Bronchial epithelial cell (primary cell): Measurements from ENCODE around the gene GFRA1. TPM values are rescaled to one million over a fixed set of nuclear protein-coding genes. Genes with fewer than 3 reads are reported as not detected.

Source experiments
- DNase-seq: peaks from one replicate; pipeline ENCODE4 v3.0.0-alpha.2; 2010; ENCODE audit warnings: low read depth
- FAIRE-seq: peaks from 2 replicates; lab custom pipeline; 2011; peaks lifted over from hg19 to GRCh38; lab: Jason Lieb, UNC
- H3K27me3 ChIP-seq: 2 replicates; pipeline ENCODE4 v1.5.1; 2011; ENCODE audit warnings: low read length; ENCODE audit not compliant: control insufficient read depth, insufficient read depth
- H3K36me3 ChIP-seq: 2 replicates; pipeline ENCODE4 v1.5.1; 2011; ENCODE audit warnings: low read length; ENCODE audit not compliant: control insufficient read depth, insufficient read depth
- H3K4me3 ChIP-seq: 2 replicates; pipeline ENCODE4 v1.5.1; 2011; ENCODE audit warnings: mild to moderate bottlenecking, low read depth, low read length, control low read depth
- CTCF ChIP-seq: IDR thresholded peaks from 2 replicates; pipeline ENCODE4 v1.5.1; 2011; ENCODE audit warnings: mild to moderate bottlenecking, moderate library complexity, low read length, control low read depth, inconsistent platforms; ENCODE audit not compliant: insufficient read depth, severe bottlenecking
- total RNA-seq: library from RNA; depleted of rRNA; stranded (reverse); fragments of >200 nt; gene quantifications from 2 replicates; pipeline ENCODE4 v1.2.1, GENCODE V29; 2014

The GFRA1 gene
- total RNA-seq, 1 donor from 2014 or later = under 0.01 TPM

- no peak for TF ChIP-seq CTCF
- no peak for DNase-seq
- Histone ChIP-seq H3K4me3 (no peak overlapping the region), H3K36me3 (no peaks in the 10 kb centered on the region), H3K27me3 (no peaks in the 10 kb centered on the region)
- no peak for FAIRE-seq
These were observed 205.2 kb downstream of the GFRA1 start for GRCh38 chr10:116067825-116068224.

- Histone ChIP-seq H3K36me3 (no peaks in the 10 kb centered on the region), H3K4me3 (no peak overlapping the region), H3K27me3 (no peaks in the 10 kb centered on the region)
- DNase-seq (no peak), FAIRE-seq (no peak)
- no peak for TF ChIP-seq CTCF
These were observed 209.9 kb downstream of the GFRA1 start for GRCh38 chr10:116063107-116063506.

- DNase-seq (no peak), FAIRE-seq (no peak)
- Histone ChIP-seq H3K27me3 (no peaks in the 10 kb centered on the region), H3K4me3 (no peak overlapping the region), H3K36me3 (no peaks in the 10 kb centered on the region)
- no peak for TF ChIP-seq CTCF
These were observed 212.1 kb downstream of the GFRA1 start for GRCh38 chr10:116060864-116061263.

- no peaks in the 10 kb centered on the region for H3K36me3 ChIP-seq
- DNase-seq = no peak
- no peaks in the 10 kb centered on the region for H3K27me3 ChIP-seq
- H3K4me3 ChIP-seq = no peak overlapping the region
- TF ChIP-seq CTCF = no peak
- FAIRE-seq = no peak
These were observed 213.7 kb downstream of the GFRA1 start for GRCh38 chr10:116059320-116059719.

GRCh38 chr10:116056445-116057293 is 216.3 kb downstream of the GFRA1 start:
- DNase-seq (no peak), FAIRE-seq (no peak)
- TF ChIP-seq CTCF = no peak

GRCh38 chr10:116055917-116056252 is 217.1 kb downstream of the GFRA1 start:
- H3K27me3 ChIP-seq = no peaks in the 10 kb centered on the region
- no peak overlapping the region for H3K4me3 ChIP-seq
- TF ChIP-seq CTCF = no peak
- H3K36me3 ChIP-seq = no peaks in the 10 kb centered on the region
- FAIRE-seq (no peak), DNase-seq (no peak)

More at GRCh38 chr10:116056445-116057293, 216.3 kb downstream of the GFRA1 start:
- H3K27me3 ChIP-seq = no peaks in the 10 kb centered on the region
- no peak overlapping the region for H3K4me3 ChIP-seq
- no peaks in the 10 kb centered on the region for H3K36me3 ChIP-seq
